ENCODE measurements around the gene TGDS.
A peak's percentile ranks its signal among the peaks of the same experiment; 100 is the strongest.
"Not testable (repeated sequence)": the region's sequence is repeated elsewhere in the genome, so short reads cannot be mapped to it uniquely, and the experiment has no call there.

Gene TGDS, protein sequence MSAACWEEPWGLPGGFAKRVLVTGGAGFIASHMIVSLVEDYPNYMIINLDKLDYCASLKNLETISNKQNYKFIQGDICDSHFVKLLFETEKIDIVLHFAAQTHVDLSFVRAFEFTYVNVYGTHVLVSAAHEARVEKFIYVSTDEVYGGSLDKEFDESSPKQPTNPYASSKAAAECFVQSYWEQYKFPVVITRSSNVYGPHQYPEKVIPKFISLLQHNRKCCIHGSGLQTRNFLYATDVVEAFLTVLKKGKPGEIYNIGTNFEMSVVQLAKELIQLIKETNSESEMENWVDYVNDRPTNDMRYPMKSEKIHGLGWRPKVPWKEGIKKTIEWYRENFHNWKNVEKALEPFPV

GRCh38 chr13:94595950-94596574 is at the start of gene TGDS:
Gene TGDS (minus strand): TSS chr13:94596152. CDS start chr13:94596136, 16 bp downstream.
- H3K4me3 ChIP-seq (ENCODE audit: low read length): peak within 1 kb of the TSS; percentile 99
- no peak for TF ChIP-seq CTCF (conservative IDR thresholded peaks at IDR 0.05; ENCODE audit: low read depth, low read length)
- DNase-seq (ENCODE audit: low read depth): peak; percentile 72

- DNase-seq (ENCODE audit: low read depth): no peak
- no peak for TF ChIP-seq CTCF (conservative IDR thresholded peaks at IDR 0.05; ENCODE audit: low read depth, low read length)
- no peak overlapping the region for H3K4me3 ChIP-seq (ENCODE audit: low read length)
These were observed 45.5 kb upstream of the TGDS start for GRCh38 chr13:94641409-94641941.

DNA sequence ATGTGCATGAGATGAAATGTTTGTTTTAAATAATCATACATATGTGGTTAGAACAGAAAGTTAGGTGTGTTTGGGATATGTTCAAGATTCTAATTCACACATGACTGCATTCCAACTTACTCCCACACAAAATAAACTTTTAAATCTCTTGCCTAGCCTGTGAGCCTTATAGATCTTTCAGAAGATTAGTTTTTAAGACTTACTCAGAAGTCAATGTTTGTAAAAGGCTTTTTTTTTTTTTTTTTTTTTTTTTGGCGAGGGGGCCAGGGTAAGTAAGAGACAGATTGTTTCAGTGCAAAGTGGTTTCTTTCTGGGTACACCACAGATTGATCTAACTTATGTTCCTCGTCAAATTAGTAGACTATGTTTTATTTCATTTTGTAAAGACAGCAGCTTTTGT is 44.8 kb upstream of the TGDS start:
- no peak for DNase-seq (ENCODE audit: low read depth)
- no peak for TF ChIP-seq CTCF (conservative IDR thresholded peaks at IDR 0.05; ENCODE audit: low read depth, low read length)
- no peak overlapping the region for H3K4me3 ChIP-seq (ENCODE audit: low read length)

GRCh38 chr13:94637677-94638076 is 41.7 kb upstream of the TGDS start:
- not testable (repeated sequence) for H3K4me3 ChIP-seq (ENCODE audit: low read length); DNase-seq (ENCODE audit: low read depth)

DNA sequence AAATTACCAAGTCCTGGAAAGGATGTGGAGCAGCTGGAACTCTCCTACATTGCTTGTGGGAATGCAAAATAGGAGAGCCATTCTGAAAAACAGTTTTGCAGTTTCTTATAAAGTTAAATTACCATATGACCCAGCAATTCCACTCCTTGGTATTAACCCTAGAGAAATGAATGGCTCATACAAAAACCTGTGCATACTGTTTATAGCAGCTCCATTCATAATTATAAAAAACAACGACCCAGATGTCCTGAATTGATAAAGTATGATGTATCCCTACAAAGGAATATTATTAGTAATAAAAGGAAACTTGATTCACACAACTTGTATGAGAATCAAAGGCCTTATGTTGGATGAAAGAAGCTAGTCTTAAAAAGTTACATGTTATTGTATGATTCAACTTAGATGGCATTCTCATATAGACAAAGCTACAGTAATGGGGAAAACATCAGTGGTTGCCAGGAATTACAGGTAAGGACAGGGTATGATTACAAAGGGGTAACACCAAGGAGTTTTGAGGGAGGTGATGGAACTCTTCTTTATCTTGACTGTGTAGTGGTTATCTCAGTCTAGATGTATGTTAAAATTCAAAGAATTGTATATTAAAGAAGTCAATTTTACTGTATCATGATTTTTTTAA is 41.1 kb upstream of the TGDS start:
- TF ChIP-seq CTCF (conservative IDR thresholded peaks at IDR 0.05; ENCODE audit: low read depth, low read length): no peak
- no peak overlapping the region for H3K4me3 ChIP-seq (ENCODE audit: low read length)
- no peak for DNase-seq (ENCODE audit: low read depth)

GRCh38 chr13:94636096-94636495 is 40.1 kb upstream of the TGDS start:
- H3K4me3 ChIP-seq (ENCODE audit: low read length); DNase-seq (ENCODE audit: low read depth): not testable (repeated sequence)

- DNase-seq (ENCODE audit: low read depth): no peak
- no peak overlapping the region for H3K4me3 ChIP-seq (ENCODE audit: low read length)
- no peak for TF ChIP-seq CTCF (conservative IDR thresholded peaks at IDR 0.05; ENCODE audit: low read depth, low read length)
These were observed 36.5 kb upstream of the TGDS start for GRCh38 chr13:94632226-94632980.

Measured in retinal pigment epithelial cell (primary cell).